Right lobe of liver (tissue), 4 donors: ENCODE measurements around the gene GABRG2.

Experiments
- CTCF ChIP-seq, 4 donors: fragments of 200-600 bp in 3 of 4; fragments of 450-650 bp in 1 of 4; IDR thresholded peaks; one replicate each; pipeline versions ENCODE4 v1.5.1 to v1.8.0; 2016 to 2022; ENCODE audit warnings: antibody characterized with exemption in 4 of 4, mild to moderate bottlenecking in 2 of 4
- POLR2A ChIP-seq: fragments of 450-650 bp; IDR thresholded peaks from one replicate; pipeline ENCODE4 v1.6.1; 2017; ENCODE audit warnings: antibody characterized with exemption, mild to moderate bottlenecking
- donor health status: DM: no; HTN: no; CAD: no.
- donor health status: DM: no; HTN: no; CAD: no.
- donor health status: DM: no; HTN: yes; CAD: no.

- TF ChIP-seq CTCF (IDR thresholded peaks at IDR 0.05) (no peak), POLR2A (no peak)
Observed at GRCh38 chr5:162160401-162160800, 92.8 kb downstream of the GABRG2 start.
